Head of caudate nucleus (tissue), 42 donors: Measurements from ENCODE around the gene DGKZ.

ENCODE experiments used
- DNase-seq, 42 donors: peaks; one replicate each; pipeline versions ENCODE4 v3.0.0 to v3.0.0-alpha.2; 2020 to 2021; ENCODE audit warnings: mixed read lengths in 7 of 42
- intact Hi-C: fragments of 100-400 bp; cut with DNase I; formaldehyde crosslinking; loops from one replicate; pipeline ENCODE4 v1.15.0; 2022

DGKZ gene

DNA sequence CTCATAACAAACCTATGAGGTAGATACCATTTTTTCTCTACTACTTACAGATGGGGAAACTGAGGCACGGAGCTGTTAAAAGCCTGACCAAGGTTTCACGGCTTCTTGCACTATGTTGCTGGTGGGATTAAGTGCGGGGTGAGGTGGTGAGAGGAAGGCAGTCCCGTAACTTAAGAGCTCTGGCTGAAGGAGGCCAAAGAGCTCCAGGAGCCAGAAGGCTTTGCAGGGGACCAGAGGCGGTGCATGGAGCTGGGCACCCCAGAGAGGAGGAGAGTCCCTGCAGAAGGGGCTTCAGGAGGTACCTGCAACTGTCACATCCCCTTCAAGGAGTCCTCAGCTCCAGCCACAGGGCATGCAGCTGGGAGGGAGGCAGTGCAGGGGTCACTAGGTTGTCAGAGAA lies 40.2 kb downstream of the DGKZ start:
- DNase-seq = no peak
- intact Hi-C loops = loop anchor here (5.0 kb wide), 1 partner anchor 140 kb away; no protein-coding TSS in a partner anchor

DNA sequence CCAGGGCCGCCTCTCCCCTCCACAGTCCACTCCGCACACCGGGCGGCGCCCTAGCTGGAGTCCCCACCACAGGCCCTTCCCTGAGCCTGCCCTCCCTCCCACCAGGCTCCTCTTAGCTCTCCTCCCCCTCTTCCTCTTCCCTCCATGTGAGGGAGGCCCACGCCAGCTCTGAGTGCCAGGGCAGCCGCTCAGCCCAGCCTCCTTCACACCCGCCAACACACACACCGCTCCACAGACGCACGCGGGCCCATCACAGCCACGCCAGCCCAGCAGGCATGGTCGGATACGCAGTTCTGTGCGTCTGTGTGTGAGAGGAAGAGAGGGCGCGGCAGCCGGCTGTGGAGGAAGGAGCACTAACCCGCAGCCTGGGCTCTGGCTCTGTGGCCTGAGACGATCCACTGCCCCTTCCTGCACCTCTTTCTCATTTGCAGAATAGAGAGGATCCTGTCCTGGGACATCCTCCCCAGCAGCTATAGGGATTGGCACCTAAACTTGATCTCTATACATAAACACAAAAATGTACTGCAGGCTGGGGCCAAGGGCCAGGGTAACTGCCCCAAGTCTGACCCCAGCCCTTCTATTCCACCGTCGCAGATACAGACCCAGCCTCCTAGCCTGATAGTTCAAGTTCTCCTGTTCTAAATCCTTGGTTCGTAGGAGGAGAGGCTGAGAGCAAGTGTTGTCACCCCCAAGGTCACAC lies 40.8 kb downstream of the DGKZ start:
- DNase-seq = peak in 3 of 42 donors; percentile 24 to 64 (median 53)

DNA sequence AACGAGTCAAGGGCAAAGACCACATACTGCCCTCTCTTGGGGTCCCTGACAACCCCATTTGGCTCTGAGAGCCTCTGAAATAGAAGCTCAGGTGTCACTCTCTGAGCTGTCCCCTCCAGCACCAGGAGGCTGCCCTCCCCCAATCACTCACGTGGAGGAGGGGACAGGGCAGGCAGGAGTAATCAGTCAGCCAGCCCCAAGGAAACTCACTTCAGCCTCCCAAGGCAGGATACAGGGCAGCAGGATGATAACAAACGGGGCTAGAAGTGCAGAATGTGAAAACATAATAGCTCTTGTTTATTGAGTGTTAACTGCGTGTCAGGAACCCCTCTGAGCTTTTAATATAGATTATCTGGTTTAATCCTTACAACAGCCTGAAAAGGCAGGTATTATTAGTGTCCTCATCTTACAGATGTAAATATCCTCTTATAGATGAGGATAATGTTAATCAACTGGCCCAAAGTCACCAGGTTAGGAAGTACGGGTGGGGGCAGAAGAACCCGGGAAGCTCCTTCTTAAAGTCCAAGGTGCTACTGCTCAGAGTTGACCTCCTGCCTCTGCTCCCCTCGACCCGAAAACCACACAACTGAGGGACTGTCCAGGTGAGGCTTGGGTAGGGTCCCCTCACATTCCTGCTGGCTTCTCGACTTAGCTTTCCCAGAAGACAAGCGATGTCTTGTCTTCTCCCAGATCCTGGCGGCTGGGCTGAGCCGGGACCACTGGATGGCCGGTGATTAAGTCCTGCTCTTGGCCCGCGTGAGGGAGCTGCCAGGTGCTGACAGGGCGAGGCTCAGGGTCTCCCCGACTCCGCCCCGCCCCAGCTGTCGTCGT lies 41.6 kb downstream of the DGKZ start:
- intact Hi-C loops = loop anchor here (2.0 to 5.0 kb wide), 2 partner anchors 138 to 150 kb away; no protein-coding TSS in a partner anchor
- DNase-seq = no peak

More for the DNA sequence above, 40.8 kb downstream of the DGKZ start:
- intact Hi-C loops = loop anchor here (2.0 to 5.0 kb wide), 2 partner anchors 139 to 151 kb away; no protein-coding TSS in a partner anchor

DNA sequence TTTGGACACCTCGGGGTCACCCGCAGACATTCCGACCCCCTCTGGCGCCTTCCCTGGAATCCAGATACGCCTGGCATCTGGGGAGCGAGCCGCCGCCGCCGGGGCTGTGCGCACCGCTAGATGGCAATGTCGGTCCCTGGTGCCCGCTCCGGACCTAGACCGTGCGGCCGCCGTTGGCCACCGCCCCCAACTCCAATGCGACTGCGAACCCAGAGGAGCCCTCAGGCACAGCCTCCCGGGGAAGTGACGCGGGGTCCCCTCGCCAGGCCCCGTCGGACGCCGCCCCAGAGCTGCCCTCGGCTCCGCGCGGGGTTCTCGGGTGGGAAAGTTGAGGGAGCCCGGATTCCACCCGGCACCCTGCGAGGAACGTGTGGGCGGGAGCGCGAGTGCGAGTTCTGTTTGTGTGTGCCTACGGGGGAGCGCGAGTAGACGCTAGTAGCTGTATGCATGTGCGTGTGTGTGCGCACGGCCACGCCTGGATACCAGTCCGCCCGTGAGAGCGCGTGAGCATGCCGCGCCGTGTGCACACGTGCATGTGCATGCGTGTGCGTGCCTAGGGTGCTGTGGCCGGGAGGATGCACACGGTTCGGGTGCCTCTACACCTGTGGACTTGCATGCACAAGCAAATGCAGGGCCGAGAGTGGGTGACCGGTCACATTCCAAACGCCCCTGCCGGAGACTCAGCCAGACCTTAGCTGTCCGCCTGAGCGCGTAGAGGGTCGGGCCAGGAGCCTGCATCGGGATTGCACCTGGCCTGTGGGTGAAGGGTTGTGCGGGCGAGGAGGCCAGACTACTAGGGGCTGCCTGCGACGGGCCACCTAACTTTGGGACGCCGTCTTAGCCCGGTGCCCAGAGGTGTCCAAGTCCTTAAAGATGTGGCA lies 42.4 kb downstream of the DGKZ start:
- intact Hi-C loops = loop anchor here (2.0 to 5.0 kb wide), 2 partner anchors 138 to 149 kb away; no protein-coding TSS in a partner anchor
- DNase-seq = peak; percentile 53 to 90 (median 78)

DNA sequence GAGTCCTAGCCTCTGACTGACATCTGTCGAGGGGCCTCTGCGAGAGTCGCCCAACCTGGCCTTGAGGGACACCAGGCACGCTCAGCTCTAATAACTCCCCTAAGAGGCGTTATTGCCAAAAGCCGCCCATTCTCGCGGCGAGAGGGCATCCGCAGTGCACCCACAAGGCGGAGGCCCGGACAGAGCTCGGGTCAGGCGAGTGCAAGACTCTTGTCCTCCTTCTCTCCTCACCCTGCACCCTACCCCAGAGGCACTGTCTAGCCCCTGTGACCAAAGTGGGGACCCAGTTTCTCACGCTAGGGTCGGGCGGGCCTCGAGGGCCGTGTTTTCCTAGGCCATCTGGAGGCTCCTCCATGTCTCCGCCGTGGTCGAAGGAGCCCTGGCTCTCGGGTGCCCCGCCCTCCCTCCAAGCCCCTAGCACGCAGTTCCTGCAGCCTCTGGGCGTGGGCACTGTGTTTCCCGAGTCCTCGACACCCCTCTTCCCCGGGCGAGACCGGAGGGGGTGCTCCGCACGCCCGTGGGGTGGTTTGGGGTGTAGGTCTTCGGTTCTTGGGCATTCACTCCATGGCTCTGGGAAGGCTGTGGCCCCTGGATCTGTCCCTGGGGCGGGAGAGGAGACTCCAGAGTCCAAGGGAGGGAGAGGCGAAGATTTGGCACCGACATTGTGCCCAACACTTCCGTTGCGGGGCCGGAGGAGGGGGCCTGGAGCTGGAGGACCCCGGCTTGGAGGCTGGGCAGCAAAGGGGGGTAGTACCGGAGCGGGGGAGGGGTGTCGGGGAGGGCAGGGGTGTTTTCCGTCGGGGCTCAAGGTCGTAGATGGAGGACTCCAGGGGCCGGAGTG lies 43.3 kb downstream of the DGKZ start:
- intact Hi-C loops = no loop called here
- DNase-seq = no peak

DNA sequence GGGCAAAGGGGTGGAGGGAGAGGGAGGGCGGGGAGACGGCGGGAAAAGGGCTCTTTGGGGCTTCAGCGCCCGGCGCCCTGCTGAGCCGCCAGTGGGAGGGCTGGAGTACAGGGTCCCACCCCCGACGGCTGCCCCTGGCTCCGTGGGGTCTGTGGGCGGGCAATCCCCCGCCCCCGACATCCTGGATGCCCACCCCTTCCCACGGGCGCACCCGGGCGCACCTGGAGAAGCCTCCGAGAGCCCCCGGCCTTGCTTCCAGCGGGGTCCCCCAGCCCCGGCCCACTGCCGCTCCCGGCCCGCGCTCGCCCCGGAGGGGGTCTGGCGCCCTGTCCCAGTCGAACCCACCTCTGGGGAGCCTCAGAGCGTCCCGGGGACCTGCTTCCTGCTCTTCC lies 43.9 kb downstream of the DGKZ start:
- intact Hi-C loops = no loop called here
- DNase-seq = no peak

DNA sequence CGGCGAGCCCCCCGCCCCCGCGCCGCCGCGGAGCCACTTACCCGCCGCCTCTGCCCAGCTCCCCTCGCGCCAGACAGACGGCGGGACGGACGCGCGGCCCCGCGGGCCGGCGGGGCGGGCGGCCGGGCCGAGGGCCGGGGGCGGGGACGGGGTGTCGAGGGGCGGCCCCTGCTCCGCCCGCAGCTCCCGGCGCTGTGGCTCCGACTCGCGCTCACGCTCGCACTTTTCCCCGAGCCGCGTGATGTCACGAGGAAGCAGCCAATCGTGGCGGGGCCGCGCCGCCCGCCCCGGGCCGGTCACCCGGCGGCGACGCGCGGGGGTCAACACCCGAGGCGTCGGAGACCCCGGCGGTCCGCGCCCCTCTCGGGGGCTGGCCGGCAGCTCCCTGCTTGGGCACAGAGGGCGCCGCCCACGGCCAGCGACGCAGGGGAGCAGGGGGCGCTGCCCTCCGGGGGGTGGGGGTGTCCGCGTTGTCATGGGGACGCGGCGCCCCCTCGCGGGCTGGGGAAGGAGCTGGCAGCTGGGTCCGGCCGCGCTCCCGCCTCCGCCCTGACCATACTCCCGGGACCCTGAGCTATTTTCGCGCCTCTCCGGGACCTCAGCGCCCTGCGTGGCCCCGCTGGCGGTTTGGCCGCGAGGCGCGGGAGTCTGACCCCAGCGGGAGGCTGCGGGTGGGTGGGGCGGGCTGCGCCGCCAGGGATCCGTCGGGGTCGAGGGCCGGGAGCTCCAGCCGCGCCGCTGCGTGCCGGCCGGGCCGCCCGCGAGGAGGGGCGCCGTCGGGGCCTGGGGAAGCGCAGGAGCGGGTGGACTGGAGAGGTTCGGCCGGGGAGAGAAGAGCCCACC lies 44.5 kb downstream of the DGKZ start, which contains the start of gene CHRM4:
TSS of gene CHRM4 (minus strand) at position 199 of the 843 bp plus-strand sequence. CDS start 5,219 bp downstream, outside the sequence.
- peak in 33 of 42 donors; percentile 33 to 77 (median 68) for DNase-seq
- intact Hi-C loops = no loop called here

DNA sequence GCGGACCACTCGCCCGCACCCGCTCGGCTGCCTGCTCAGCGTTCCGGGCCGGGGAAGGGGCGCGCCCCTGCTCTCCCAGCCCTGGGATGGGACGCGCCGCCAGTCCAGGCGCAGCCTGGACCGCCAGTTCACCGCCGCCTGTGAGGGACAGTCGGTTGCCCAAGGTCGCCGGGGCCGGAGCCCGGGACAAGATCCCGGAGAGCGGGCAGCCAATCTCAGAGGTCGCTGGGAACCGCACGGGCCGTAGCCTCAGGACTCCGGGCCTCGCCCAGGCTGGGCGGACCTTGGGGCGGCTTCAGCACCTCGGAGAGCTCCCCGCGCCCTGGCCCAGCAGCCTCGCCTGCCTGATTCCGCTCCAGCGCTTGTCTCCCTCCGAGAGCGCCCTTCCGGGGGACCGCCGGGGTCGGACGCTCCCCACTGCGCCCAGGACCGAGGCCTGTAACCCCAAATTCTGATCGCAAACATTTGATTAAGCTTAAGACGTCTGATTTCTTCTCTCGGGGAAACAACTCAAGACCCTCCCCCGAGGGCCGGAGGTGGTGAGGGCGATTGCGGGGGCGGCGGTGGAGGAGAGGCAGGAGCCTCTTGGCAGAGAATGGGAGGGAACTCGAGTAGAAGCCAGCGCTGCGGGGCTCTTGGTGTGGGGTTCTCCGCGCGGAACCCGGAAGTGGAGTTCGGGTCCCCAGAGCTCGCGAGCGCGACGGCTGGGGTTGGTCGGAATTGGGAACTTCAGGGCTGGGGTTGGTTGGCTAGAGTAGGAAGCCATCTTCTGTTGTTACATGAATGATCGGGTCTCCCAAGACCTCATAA lies 45.4 kb downstream of the DGKZ start:
- DNase-seq = peak in 41 of 42 donors; percentile 46 to 93 (median 80)
- intact Hi-C loops = no loop called here

DNA sequence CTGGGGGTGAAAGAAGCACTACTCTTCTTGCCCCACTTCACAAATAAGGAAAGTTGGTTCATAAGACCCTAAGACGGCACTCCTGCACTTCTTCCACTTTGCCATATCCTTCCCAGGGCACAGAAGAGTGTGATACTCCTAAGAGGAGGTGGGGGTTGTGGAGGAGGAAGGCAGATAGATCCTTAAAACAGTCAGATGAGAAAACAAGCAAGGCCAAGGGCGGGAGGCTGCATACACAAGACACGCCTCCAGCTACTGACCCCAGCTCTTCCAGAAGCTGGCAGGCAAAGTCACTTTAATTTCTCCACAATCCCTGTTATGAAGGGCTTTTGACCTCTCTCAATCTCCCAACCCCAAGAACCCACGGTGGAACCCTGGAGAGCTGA lies 46.0 kb downstream of the DGKZ start:
- DNase-seq = no peak
- intact Hi-C loops = no loop called here

DNA sequence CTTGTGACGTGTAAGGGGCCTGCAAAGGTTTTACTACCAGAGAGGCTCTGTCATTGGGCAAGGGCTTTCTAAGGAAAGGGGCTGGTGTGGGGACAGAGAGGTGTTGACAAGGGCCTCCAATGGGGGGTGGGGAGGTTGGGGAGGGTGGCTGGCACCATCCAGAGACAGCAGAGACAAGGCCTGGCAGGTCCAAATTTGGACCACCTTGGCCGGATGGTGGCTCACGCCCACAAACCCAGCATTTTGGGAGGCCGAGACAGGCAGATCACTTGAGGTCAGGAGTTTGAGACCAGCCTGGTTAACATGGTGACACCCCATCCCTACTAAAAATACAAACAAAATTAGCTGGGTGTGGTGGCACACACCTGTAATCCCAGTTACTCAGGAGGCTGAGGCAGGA lies 46.5 kb downstream of the DGKZ start:
- DNase-seq = no peak
- intact Hi-C loops = no loop called here

DNA sequence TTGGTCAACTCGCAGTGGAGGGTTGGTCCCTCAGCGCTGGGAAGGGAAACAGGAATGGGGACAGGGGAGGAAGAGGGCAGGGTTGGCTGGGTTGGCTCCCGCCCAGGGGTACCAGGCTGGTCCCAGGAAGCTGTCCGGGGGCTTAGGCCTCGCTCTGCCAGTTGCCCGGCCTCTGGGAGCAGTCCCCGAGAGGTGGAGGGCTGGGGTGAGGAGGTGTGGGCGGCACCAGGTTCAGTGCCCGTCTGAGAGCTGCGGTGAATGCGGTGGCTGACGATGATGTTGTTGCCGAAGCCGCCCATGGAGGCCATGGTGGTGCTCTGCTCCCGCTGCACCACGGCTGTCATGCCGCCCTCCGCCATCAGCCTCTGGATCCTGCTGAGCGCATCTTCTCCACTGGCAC lies 50.3 kb downstream of the DGKZ start:
- intact Hi-C loops = no loop called here
- DNase-seq = no peak

DNA sequence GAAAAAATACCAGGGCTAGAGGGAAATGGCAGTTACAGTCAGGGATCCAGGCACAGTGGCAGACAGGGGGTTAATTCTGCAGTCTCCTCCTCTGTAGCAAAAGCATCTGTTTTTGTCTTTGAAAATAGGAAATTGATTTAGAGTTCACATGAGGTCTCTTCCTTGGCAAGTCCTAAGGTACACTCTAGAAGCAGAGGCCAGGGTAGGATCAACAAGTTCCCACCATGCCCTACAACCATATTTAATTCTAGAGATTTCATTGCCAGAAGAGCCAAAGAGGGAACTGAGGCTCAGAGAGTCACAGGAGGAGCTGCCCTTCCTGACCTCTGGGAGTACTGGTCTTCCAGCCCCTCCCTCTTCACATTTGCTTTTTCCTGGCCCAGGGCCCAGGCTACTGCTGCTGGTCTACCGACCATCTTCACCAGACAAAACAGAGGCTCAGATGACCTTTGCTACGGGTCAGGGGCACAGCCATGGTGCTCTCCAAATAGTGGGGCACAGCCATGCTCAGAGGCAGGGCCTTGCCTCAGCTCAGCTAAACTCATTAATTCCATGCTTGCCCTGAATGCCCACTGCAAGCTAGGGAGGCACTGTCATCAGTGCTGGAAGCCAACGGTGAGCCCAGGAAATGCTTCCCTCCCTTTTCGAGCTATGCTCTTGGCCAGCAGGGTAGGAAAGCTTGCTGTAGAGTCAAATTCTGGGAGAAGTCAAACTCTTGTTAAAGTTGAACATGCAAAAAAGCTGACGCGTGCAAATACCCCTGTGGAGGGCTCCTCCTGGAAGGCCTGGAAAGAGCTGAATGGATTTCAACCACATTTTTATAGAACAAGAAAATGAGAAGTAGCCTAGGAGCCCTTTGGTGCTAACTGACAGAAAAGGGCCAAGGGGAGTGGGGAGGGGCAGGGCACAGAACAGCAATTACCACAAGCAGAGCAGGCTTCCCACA lies 56.0 kb downstream of the DGKZ start:
- intact Hi-C loops = no loop called here

DNA sequence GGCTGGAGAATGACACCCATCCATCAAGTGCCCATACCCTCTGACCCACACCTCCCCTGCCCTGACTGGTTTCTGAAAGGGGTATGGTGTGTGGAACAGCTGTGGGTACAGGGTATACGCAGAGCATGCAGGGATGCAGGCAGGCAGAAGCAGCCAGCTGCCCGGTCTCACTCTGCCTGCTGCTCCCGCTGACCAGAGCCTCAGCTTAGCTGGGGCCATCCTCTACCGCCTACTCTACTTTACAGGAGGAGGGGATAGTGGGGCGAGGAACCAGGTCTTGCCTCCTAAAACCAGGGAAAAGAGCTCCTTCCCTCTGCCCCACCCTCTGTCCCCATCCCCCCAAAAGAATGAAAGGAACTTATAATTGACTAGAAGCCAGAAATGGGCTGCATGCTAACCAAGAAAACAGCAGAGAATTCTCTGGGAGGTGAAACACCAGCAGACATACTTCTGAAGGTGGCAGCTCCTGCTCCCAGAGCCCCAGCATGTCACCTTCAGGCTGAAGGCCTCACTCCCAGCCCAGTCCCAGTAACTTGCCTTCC lies 57.3 kb downstream of the DGKZ start:
- intact Hi-C loops = no loop called here
- DNase-seq = no peak

More for the DNA sequence above, 56.0 kb downstream of the DGKZ start:
- DNase-seq = no peak

DNA sequence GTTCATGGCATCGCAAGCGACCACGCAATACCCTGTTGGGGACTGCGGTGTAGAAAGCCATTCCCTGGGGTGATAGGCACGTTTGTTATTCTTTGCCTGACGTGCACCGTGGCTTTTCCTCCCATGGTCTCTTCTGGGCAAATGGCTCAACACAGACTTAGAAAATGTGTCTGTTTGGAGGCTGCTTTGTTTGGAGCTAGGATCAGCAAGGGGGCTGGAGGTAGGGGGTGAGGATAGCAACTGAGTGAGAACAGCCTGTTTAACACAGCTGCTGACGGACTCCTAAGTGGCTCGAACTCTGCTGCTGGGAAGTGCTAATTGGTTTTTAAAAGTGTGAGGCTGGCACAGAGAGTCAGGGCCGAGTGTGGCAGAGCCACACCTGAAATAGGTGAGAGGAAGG lies 60.4 kb downstream of the DGKZ start:
- no peak for DNase-seq
- intact Hi-C loops = no loop called here

DNA sequence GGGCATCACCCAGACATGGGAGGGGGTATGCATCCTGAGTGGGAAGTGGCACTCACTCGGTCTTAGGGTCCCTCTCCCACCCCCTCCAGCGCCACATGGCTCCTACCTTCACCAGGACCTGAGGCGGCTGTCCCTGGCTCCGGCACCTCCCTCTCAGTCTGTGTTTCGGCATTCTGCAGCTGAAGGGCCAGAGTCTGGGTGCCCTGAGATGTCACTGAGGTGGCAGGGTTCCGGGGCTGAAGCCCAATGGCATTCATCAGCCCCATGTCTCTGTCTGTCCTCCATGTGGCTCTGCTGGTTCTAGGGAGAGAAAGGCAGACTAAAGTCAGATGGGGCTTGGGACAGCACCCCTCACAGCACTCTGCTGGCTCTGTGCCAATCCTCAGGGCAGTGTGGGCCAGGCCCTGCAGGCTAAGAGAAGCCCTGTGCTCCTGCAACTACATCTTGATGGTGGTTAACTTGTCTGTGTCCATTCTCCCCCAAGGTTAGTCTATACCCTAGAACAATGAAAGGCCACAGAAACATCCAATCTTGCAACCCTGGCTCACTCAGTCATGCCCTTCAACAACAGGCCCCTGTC lies 61.2 kb downstream of the DGKZ start:
- intact Hi-C loops = no loop called here
- DNase-seq = peak in 1 of 42 donors; percentile 10
